ENCODE measurements around the gene SLC43A3.

The SLC43A3 gene

DNA sequence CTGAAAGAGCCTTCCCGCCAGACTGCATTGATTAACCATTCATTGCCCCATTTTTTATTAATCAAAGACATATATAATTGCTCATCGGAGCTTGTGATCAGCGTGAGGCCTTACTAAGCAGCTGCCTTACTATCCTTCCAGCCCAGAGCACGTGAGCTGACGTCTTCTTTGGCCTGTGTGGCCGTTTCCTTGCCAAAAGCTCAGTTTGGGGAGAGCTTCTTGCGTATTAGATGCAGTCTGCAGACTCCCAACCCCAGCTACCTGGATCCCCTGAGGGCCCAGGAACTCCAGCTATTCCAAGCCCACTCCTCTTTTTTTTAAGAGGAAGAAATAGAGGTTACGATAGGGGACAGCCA is 784 bp upstream of the SLC43A3 start:
- no peak for DNase-seq (ENCODE audit: low spot score)

- peak; percentile 42 for DNase-seq (ENCODE audit: low spot score)
Measured at GRCh38 chr11:57426439-57426928, 437 bp downstream of the SLC43A3 start.

GRCh38 chr11:57425565-57426438 is 1.1 kb downstream of the SLC43A3 start:
- DNase-seq (ENCODE audit: low spot score): no peak

- peak; percentile 95 for DNase-seq (ENCODE audit: low spot score)
Measured at GRCh38 chr11:57424792-57425564, 1.9 kb downstream of the SLC43A3 start.

GRCh38 chr11:57424137-57424791 is 2.7 kb downstream of the SLC43A3 start:
- DNase-seq (ENCODE audit: low spot score): no peak

DNA sequence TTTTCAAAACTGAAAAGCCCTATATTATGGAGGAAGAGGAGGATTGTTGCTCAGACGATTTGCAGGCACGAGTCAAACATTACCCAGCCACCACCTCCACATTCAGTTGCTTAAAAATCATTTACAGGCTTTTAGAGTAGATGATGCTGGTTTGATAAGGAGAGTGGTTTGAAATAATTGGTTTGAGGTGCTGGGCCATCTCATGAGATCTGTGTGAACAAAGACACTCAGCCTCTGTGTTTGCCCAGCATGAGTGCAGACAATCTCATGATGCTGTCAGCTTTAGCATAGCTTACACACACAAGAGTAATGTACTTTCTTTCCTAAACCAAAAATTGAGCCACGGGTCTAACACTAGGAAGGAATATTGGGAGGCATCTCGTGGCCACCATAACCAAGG is 4.3 kb downstream of the SLC43A3 start:
- DNase-seq (ENCODE audit: low spot score): no peak

DNA sequence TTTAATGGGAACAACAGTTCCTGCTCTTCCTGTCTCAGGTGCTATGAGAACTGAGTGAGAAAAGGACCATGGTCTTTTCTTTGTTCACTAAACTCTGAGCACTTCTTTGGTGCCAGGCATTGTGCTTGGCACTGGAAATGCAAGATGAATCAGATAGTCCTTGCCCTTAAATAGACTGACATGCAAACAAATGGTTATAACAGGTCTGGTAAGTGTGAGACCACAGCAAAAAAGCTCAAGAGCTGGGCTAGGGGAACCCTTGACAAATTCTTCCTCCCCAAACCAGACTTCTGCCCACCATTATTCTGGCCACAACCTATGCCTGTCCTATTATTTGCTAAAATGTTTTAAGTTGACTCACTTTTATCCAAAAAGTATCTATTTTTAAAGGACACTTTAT is 5.1 kb downstream of the SLC43A3 start:
- no peak for DNase-seq (ENCODE audit: low spot score)

DNA sequence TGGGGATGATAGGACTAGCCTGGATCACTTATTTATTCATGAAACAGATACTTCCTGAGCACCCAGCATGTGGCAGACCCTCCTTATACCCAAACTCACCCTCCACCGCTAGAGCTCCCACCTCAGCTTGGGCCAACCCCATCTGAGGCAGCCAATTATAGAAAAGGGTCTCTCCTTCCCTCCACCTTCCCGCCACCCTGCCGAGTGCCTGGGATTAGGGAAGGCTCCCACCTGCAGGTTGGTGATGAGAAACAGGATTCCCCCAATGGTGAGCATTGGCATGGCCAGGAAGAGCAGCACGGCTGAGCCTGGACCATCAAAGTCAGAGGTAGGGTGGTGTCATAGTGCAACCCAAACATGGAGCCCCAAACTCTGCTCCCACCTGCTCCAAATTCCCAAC is 5.9 kb downstream of the SLC43A3 start:
- no peak for DNase-seq (ENCODE audit: low spot score)

DNA sequence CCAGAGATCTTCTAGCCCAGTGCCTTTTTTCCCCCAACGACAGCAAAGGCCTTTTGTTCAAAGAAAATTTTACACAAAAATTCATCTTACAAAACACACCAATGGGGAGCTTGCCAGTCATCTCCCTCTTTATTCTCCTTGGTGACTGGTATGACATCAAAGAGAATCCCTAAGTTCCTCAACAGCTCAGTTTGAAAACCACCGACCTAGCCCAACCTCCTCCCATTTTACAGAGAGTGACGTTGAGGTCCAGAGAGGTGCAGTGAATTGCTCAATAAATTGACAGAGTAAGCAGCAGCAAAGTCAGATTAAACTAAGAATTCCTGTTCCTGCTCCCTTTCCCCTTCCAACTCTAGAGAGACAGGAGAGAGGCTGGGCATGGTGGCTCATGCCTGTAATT is 7.8 kb downstream of the SLC43A3 start:
- no peak for DNase-seq (ENCODE audit: low spot score)

DNA sequence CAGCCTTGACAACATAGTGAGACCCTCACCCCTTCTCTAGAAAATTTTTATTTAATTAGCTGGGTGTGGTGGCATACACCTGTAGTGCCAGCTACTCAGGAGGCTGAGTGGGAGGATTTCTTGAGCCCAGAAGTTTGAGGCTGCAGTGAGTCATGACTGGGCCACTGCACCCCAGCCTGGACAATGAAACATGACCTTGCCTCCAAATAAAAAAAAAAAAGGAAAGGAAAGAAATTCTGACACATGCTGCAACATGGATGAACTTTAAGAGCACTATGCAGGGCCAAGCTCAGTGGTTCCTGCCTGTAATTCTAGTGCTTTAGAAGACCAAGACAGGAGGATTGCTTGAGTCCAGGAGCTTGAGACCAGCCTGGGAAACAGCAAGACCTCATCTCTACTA is 8.8 kb downstream of the SLC43A3 start:
- DNase-seq (ENCODE audit: low spot score): no peak

- DNase-seq (ENCODE audit: low spot score): no peak
Measured at GRCh38 chr11:57417056-57417455, 9.9 kb downstream of the SLC43A3 start.

GRCh38 chr11:57416436-57416835 is 10.5 kb downstream of the SLC43A3 start:
- DNase-seq (ENCODE audit: low spot score): no peak

DNA sequence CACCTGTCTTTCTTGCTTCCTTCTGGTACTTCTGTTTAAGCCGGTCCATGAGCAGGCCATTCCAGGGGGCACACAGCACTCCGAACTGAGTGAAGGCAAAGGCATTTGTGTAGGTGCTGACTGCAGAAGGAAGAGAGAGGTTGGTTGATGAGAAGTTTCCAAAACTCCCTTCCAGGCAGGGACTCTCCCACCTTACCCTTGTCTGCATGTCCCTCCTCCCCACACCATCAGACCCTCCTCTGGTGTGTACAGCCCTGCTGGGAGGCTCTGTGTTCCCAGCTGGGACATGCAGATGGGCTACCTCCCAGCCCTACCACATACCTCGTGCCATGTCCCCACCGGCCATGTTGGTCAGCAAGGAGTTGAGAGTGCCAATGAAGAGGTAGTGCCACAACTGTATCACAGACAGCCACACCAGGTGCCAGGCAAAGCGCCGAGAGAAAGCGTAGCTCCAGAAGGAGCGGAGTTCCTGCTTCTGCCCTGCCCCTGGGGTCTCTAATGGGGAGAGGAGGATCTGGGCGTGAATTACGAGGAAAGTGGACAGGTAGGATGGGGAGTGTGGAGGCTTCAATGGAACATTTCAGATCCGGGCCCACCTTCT is 12.2 kb downstream of the SLC43A3 start:
- DNase-seq (ENCODE audit: low spot score): no peak

GRCh38 chr11:57413681-57414080 is 13.2 kb downstream of the SLC43A3 start:
- DNase-seq (ENCODE audit: low spot score): no peak

- no peak for DNase-seq (ENCODE audit: low spot score)
Measured at GRCh38 chr11:57410287-57410686, 16.6 kb downstream of the SLC43A3 start.

DNA sequence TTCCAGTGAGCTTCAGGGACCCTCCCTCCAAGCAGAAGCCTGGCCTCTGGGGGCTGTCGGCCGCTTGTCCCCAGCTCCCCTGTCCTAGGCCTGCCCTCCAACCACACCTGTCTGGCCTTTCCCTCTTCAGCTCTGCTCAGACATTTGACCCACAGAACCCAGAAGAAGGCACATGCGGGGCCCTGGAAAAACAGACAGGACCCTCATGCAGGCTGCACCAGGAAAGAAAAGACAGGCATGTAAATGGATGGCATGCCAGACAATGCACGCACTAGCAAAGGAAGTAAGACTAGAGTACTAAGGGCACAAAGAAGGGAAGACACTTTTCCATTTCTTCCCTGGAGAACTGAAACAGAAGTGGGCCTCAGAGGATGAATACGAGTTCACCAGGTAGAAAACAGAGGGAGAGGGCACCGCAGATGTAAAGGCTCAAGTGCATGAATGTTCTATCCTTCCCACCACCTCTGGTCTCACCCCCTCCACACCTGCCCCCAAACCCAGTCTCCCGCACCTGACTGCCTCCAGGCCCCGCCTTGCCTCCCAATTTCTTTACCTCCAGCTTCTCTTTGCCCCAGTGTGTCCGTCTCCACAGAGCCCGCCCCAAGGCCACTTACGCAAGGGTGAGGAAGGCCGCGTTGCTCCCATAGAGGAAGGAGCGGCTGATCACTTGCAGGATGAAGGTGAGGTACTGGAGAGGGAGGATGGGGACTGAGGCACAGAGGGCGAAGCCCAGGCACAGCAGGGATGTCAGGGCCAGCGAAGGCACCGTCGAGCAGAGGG is 17.4 kb downstream of the SLC43A3 start:
- no peak for DNase-seq (ENCODE audit: low spot score)

DNA sequence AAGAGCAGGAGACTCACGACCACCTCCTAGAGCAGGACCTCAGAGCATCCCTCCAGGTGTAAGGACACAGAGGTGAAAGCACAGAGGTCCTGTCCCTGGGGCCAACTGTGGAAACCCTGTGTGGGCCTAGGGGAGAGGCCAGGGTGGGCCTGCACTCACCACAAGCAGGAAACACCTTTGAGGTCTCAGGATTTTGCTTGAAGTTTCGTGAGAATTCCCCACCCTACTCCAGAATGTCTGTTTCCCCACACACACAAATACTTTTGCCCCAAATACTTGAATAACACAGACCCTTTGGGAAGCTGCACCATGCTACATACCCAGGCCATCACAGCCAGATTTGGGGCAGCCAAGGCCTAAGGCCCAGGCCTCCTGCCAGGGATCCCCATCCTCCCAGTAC is 18.1 kb downstream of the SLC43A3 start:
- no peak for DNase-seq (ENCODE audit: low spot score)

GRCh38 chr11:57407941-57408475 is 18.9 kb downstream of the SLC43A3 start:
- no peak for DNase-seq (ENCODE audit: low spot score)

GRCh38 chr11:57407010-57407920 is 19.7 kb downstream of the SLC43A3 start:
- DNase-seq (ENCODE audit: low spot score): no peak

GRCh38 chr11:57406337-57406904 is 20.5 kb downstream of the SLC43A3 start:
- DNase-seq (ENCODE audit: low spot score): no peak
